ENCODE data around the gene CENPP.

GRCh38 chr9:92380603-92381002, 54.9 kb downstream of the CENPP start:
- TF ChIP-seq SMC3 (IDR thresholded peaks at IDR 0.05), result no peak
- no peak for TF ChIP-seq MAX (IDR thresholded peaks at IDR 0.05)
- TF ChIP-seq CTCF (IDR thresholded peaks at IDR 0.05), result no peak
- TF ChIP-seq ESRRA (IDR thresholded peaks at IDR 0.05; ENCODE audit: borderline replicate concordance, low read length), result no peak
- TF ChIP-seq PHF8 (IDR thresholded peaks at IDR 0.05; ENCODE audit: borderline replicate concordance, low read depth), result no peak
- no peak for TF ChIP-seq MAZ (IDR thresholded peaks at IDR 0.05; ENCODE audit: borderline replicate concordance, low read depth, low read length)
- TF ChIP-seq REST (IDR thresholded peaks at IDR 0.05), result no peak
- TF ChIP-seq MAFK (IDR thresholded peaks at IDR 0.05; ENCODE audit: partially characterized antibody), result no peak

Measured in A549 (cell line).